ENCODE measurements around the gene TMEM229B.
"Not testable (repeated sequence)": the region's sequence is repeated elsewhere in the genome, so short reads cannot be mapped to it uniquely, and the experiment has no call there.

Gene TMEM229B

GRCh38 chr14:67461996-67462395, 26.5 kb downstream of the TMEM229B start:
- no peak overlapping the region for H3K4me3 ChIP-seq (ENCODE audit: low read depth, low read length)
- no peak for TF ChIP-seq CTCF (IDR thresholded peaks at IDR 0.05; ENCODE audit: insufficient read depth, low read depth, low read length, missing control alignments)
- DNase-seq (ENCODE audit: low read depth): no peak

- no peak overlapping the region for H3K4me3 ChIP-seq (ENCODE audit: low read depth, low read length)
- DNase-seq (ENCODE audit: low read depth): no peak
- no peak for TF ChIP-seq CTCF (IDR thresholded peaks at IDR 0.05; ENCODE audit: insufficient read depth, low read depth, low read length, missing control alignments)
These were observed 27.1 kb downstream of the TMEM229B start for GRCh38 chr14:67461341-67461985.

GRCh38 chr14:67459336-67459735, 29.2 kb downstream of the TMEM229B start:
- no peak overlapping the region for H3K4me3 ChIP-seq (ENCODE audit: low read depth, low read length)
- TF ChIP-seq CTCF (IDR thresholded peaks at IDR 0.05; ENCODE audit: insufficient read depth, low read depth, low read length, missing control alignments): no peak
- no peak for DNase-seq (ENCODE audit: low read depth)

- DNase-seq (ENCODE audit: low read depth): no peak
- TF ChIP-seq CTCF (IDR thresholded peaks at IDR 0.05; ENCODE audit: insufficient read depth, low read depth, low read length, missing control alignments): no peak
- no peak overlapping the region for H3K4me3 ChIP-seq (ENCODE audit: low read depth, low read length)
These were observed 30.7 kb downstream of the TMEM229B start for GRCh38 chr14:67457782-67458181.

GRCh38 chr14:67456732-67457131, 31.8 kb downstream of the TMEM229B start:
- TF ChIP-seq CTCF (IDR thresholded peaks at IDR 0.05; ENCODE audit: insufficient read depth, low read depth, low read length, missing control alignments): no peak
- no peak for DNase-seq (ENCODE audit: low read depth)

GRCh38 chr14:67453575-67454300, 34.8 kb downstream of the TMEM229B start:
- no peak for DNase-seq (ENCODE audit: low read depth)
- no peak overlapping the region for H3K4me3 ChIP-seq (ENCODE audit: low read depth, low read length)
- no peak for TF ChIP-seq CTCF (IDR thresholded peaks at IDR 0.05; ENCODE audit: insufficient read depth, low read depth, low read length, missing control alignments)

More at GRCh38 chr14:67456732-67457131, 31.8 kb downstream of the TMEM229B start:
- no peak overlapping the region for H3K4me3 ChIP-seq (ENCODE audit: low read depth, low read length)

GRCh38 chr14:67451667-67452066, 36.9 kb downstream of the TMEM229B start:
- not testable (repeated sequence) for DNase-seq (ENCODE audit: low read depth); H3K4me3 ChIP-seq (ENCODE audit: low read depth, low read length)
